GM23338 (cell line): ENCODE results near the gene TRIOBP. TPM values are rescaled to one million over a fixed set of nuclear protein-coding genes. Genes with fewer than 3 reads are reported as not detected.

Source experiments
- ATAC-seq: fragments of 200-7000 bp; cut with Tn5 transposase; 3 replicates; pipeline ENCODE4 v1.9.1; 2020
- DNase-seq: peaks from one replicate; pipeline ENCODE4 v3.0.0-alpha.2; 2015; ENCODE audit warnings: low spot score
- H2AFZ ChIP-seq: fragments of 200-600 bp; sonication (generic); 2 replicates; pipeline ENCODE4 v1.8.0; 2016; ENCODE audit warnings: antibody characterized with exemption, mild to moderate bottlenecking, moderate library complexity
- H3F3A ChIP-seq: fragments of 200-600 bp; sonication (generic); replicated peaks from 2 replicates; pipeline ENCODE4 v1.8.0; 2017; ENCODE audit warnings: antibody characterized with exemption, mixed run types, low read depth
- H3K27ac ChIP-seq: fragments of 200-600 bp; sonication (generic); 2 replicates; pipeline ENCODE4 v1.6.1; 2016; ENCODE audit warnings: low read depth
- H3K27me3 ChIP-seq: fragments of 200-600 bp; sonication (generic); 2 replicates; pipeline ENCODE4 v1.8.0; 2016; ENCODE audit warnings: mild to moderate bottlenecking, mixed run types, moderate library complexity; ENCODE audit not compliant: insufficient read depth
- H3K36me3 ChIP-seq: fragments of 200-600 bp; sonication (generic); 2 replicates; pipeline ENCODE4 v1.8.0; 2016; ENCODE audit warnings: mild to moderate bottlenecking; ENCODE audit not compliant: insufficient read depth
- H3K4me1 ChIP-seq: fragments of 200-600 bp; sonication (generic); 2 replicates; pipeline ENCODE4 v1.8.0; 2016; ENCODE audit warnings: mild to moderate bottlenecking, moderate library complexity; ENCODE audit not compliant: insufficient read depth
- H3K4me2 ChIP-seq: fragments of 200-600 bp; sonication (generic); 2 replicates; pipeline ENCODE4 v1.7.1; 2017; ENCODE audit warnings: mixed run types
- H3K4me3 ChIP-seq: fragments of 200-600 bp; sonication (generic); 2 replicates; pipeline ENCODE4 v1.6.1; 2016; ENCODE audit warnings: mixed run types
- H3K79me2 ChIP-seq: fragments of 200-600 bp; sonication (generic); replicated peaks from 2 replicates; pipeline ENCODE4 v1.8.0; 2017; ENCODE audit warnings: mild to moderate bottlenecking; ENCODE audit not compliant: insufficient read depth
- H3K9me2 ChIP-seq: fragments of 200-600 bp; sonication (generic); 2 replicates; pipeline ENCODE4 v1.8.0; 2017; ENCODE audit not compliant: insufficient read depth
- H4K20me1 ChIP-seq: fragments of 200-600 bp; sonication (generic); replicated peaks from 2 replicates; pipeline ENCODE4 v1.8.0; 2017; ENCODE audit warnings: mild to moderate bottlenecking; ENCODE audit not compliant: insufficient read depth
- H3K27ac Mint-ChIP-seq: 2 replicates; pipeline ENCODE4 v1.8.0; 2020; ENCODE audit warnings: inconsistent platforms, mild to moderate bottlenecking, moderate library complexity, mixed read lengths
- H3K27me3 Mint-ChIP-seq: 3 replicates; pipeline ENCODE4 v1.8.0; 2022; ENCODE audit warnings: low read depth, mild to moderate bottlenecking, moderate library complexity, mixed read lengths, inconsistent platforms; ENCODE audit not compliant: insufficient read depth, poor library complexity
- H3K36me3 Mint-ChIP-seq: 3 replicates; pipeline ENCODE4 v1.8.0; 2021; ENCODE audit warnings: low read depth, mild to moderate bottlenecking, inconsistent platforms, moderate library complexity, mixed read lengths
- H3K4me1 Mint-ChIP-seq: 3 replicates; pipeline ENCODE4 v1.8.0; 2020; ENCODE audit warnings: mild to moderate bottlenecking, inconsistent platforms, mixed read lengths
- H3K4me3 Mint-ChIP-seq: 3 replicates; pipeline ENCODE4 v1.8.0; 2021; ENCODE audit warnings: moderate library complexity, mild to moderate bottlenecking, inconsistent platforms, mixed read lengths
- H3K9me3 Mint-ChIP-seq: 3 replicates; pipeline ENCODE4 v1.8.0; 2020; ENCODE audit warnings: moderate library complexity, mild to moderate bottlenecking, inconsistent platforms, mixed read lengths
- CREB1 ChIP-seq: fragments of 250-450 bp; sonication (Bioruptor Pico); IDR thresholded peaks from 2 replicates; pipeline ENCODE4 v1.5.0; 2020; ENCODE audit warnings: low read depth, mild to moderate bottlenecking, moderate library complexity
- CTCF ChIP-seq, 2 experiments: fragments of 200-600 bp in 1 of 2; sonication (generic) in 1 of 2; conservative IDR thresholded peaks; 2 replicates each; pipeline versions ENCODE4 v1.5.1 to v1.6.1; 2016 to 2017; ENCODE audit warnings: antibody characterized with exemption in 2 of 2, low read depth in 2 of 2, mild to moderate bottlenecking in 2 of 2, moderate library complexity in 1 of 2
- ETS1 ChIP-seq: IDR thresholded peaks from 2 replicates; pipeline ENCODE4 v1.6.1; 2016; ENCODE audit warnings: antibody characterized with exemption
- EZH2 ChIP-seq: fragments of 200-600 bp; sonication (generic); IDR thresholded peaks from one replicate; pipeline ENCODE4 v1.8.0; 2017; ENCODE audit warnings: antibody characterized with exemption, mild to moderate bottlenecking, low read depth; ENCODE audit not compliant: unreplicated experiment
- EZH2phosphoT487 ChIP-seq: fragments of 200-600 bp; sonication (generic); IDR thresholded peaks from one replicate; pipeline ENCODE4 v1.8.1; 2018; ENCODE audit warnings: antibody characterized with exemption; ENCODE audit not compliant: unreplicated experiment
- JUNB ChIP-seq: IDR thresholded peaks from one replicate; pipeline ENCODE4 v1.6.1; 2016; ENCODE audit warnings: antibody characterized with exemption; ENCODE audit not compliant: unreplicated experiment
- NANOG ChIP-seq: IDR thresholded peaks from 2 replicates; pipeline ENCODE4 v1.6.1; 2016; ENCODE audit warnings: antibody characterized with exemption, borderline replicate concordance
- POLR2AphosphoS5 ChIP-seq: IDR thresholded peaks from 2 replicates; pipeline ENCODE4 v1.6.1; 2016; ENCODE audit warnings: antibody characterized with exemption, low read depth
- REST ChIP-seq: IDR thresholded peaks from one replicate; pipeline ENCODE4 v1.6.1; 2018; ENCODE audit warnings: antibody characterized with exemption; ENCODE audit not compliant: unreplicated experiment
- STAT1 ChIP-seq: IDR thresholded peaks from one replicate; pipeline ENCODE4 v1.6.1; 2016; ENCODE audit warnings: antibody characterized with exemption; ENCODE audit not compliant: unreplicated experiment
- ZNF114 ChIP-seq: fragments of 250-450 bp; sonication (Bioruptor Pico); IDR thresholded peaks from 2 replicates; pipeline ENCODE4 v1.5.0; 2020; ENCODE audit warnings: mild to moderate bottlenecking, moderate library complexity
- ZNF331 ChIP-seq: fragments of 250-450 bp; sonication (Bioruptor Pico); IDR thresholded peaks from 2 replicates; pipeline ENCODE4 v1.5.0; 2020; ENCODE audit warnings: low read depth, mild to moderate bottlenecking, moderate library complexity
- polyA plus RNA-seq: library from polyadenylated mRNA; unstranded; fragments of >200 nt; fragmentation: Nextera tagmentation; extraction: Ambion mirVana; gene quantifications from 2 replicates; pipeline ENCODE4 v1.2.1, GENCODE V29; 2016
- total RNA-seq: library from RNA; depleted of rRNA; stranded (reverse); fragments of >200 nt; shearing (Covaris generic); gene quantifications from 2 replicates; pipeline ENCODE4 v1.2.3, GENCODE V29; 2014
- TF ChIP-seq, protein P1 (sequence below): fragments of 250-450 bp; sonication (Bioruptor Pico); IDR thresholded peaks from 2 replicates; pipeline ENCODE4 v1.5.0; 2020; ENCODE audit warnings: mild to moderate bottlenecking, moderate library complexity

TRIOBP gene
- total and polyA plus RNA-seq, 2 experiments from 2014 or later = 21.4 to 48.4 TPM

DNA sequence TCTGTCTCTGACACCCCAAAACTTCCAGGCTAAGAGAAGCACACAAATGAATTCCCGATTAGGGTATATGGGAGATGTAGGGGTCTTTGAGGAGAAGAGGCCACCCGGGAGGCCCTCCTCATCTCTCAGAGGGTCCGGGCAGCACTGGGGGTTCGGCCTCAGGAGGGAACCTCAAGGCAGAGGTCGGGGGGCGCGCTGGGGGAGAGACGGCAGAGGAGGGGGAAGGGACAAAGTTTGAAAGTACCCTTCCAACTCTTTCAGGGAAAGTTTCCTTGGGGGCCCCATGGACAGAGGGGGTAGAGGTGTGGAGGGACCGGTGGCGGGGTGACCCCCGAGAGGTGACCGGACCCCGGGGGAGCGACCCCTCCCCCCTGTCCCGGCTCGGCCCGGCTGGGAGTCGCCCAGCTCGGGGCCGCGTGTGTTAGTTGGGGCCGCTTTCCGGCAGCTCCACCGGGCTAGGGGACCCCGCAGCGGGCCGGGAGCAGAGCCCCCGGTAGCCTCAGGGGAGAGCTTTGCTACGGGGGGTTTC lies 107.6 kb downstream of the TRIOBP start:
- Histone ChIP-seq H4K20me1 (no peaks in the 10 kb centered on the region; the same call in 1 of the 2 replicates), H3K4me2 (peak overlapping the region; percentile 100), H3K4me3 (peak overlapping the region; percentile 86), H3K27me3 (peaks cover 75% of the 10 kb centered on the region), H3F3A (peaks cover 20% of the 10 kb centered on the region), H3K4me1 (peaks cover 25% of the 10 kb centered on the region), H3K79me2 (0 out of 2 replicates have a peak, but pooled peaks cover 6% of the 10 kb centered on the region), H3K36me3 (no peaks in the 10 kb centered on the region), H2AFZ (peak overlapping the region; percentile 92), H3K9me2 (no peaks in the 10 kb centered on the region), H3K27ac (no peak overlapping the region)
- Mint-ChIP-seq H3K9me3 (no peaks in the 10 kb centered on the region; the same call in 2 of the 3 replicates), H3K4me3 (peak overlapping the region; percentile 86), H3K27me3 (peaks cover 61% of the 10 kb centered on the region), H3K36me3 (no peaks in the 10 kb centered on the region), H3K27ac (no peak overlapping the region), H3K4me1 (peaks cover 28% of the 10 kb centered on the region)
- DNase-seq (peak; percentile 27), ATAC-seq (no peak)
- TF ChIP-seq STAT1 = no peak
- no peak for TF ChIP-seq JUNB
- TF ChIP-seq EZH2 = no peak
- no peak for TF ChIP-seq ZNF114 (CRISPR knock-in tag)
- TF ChIP-seq, protein P1, sequence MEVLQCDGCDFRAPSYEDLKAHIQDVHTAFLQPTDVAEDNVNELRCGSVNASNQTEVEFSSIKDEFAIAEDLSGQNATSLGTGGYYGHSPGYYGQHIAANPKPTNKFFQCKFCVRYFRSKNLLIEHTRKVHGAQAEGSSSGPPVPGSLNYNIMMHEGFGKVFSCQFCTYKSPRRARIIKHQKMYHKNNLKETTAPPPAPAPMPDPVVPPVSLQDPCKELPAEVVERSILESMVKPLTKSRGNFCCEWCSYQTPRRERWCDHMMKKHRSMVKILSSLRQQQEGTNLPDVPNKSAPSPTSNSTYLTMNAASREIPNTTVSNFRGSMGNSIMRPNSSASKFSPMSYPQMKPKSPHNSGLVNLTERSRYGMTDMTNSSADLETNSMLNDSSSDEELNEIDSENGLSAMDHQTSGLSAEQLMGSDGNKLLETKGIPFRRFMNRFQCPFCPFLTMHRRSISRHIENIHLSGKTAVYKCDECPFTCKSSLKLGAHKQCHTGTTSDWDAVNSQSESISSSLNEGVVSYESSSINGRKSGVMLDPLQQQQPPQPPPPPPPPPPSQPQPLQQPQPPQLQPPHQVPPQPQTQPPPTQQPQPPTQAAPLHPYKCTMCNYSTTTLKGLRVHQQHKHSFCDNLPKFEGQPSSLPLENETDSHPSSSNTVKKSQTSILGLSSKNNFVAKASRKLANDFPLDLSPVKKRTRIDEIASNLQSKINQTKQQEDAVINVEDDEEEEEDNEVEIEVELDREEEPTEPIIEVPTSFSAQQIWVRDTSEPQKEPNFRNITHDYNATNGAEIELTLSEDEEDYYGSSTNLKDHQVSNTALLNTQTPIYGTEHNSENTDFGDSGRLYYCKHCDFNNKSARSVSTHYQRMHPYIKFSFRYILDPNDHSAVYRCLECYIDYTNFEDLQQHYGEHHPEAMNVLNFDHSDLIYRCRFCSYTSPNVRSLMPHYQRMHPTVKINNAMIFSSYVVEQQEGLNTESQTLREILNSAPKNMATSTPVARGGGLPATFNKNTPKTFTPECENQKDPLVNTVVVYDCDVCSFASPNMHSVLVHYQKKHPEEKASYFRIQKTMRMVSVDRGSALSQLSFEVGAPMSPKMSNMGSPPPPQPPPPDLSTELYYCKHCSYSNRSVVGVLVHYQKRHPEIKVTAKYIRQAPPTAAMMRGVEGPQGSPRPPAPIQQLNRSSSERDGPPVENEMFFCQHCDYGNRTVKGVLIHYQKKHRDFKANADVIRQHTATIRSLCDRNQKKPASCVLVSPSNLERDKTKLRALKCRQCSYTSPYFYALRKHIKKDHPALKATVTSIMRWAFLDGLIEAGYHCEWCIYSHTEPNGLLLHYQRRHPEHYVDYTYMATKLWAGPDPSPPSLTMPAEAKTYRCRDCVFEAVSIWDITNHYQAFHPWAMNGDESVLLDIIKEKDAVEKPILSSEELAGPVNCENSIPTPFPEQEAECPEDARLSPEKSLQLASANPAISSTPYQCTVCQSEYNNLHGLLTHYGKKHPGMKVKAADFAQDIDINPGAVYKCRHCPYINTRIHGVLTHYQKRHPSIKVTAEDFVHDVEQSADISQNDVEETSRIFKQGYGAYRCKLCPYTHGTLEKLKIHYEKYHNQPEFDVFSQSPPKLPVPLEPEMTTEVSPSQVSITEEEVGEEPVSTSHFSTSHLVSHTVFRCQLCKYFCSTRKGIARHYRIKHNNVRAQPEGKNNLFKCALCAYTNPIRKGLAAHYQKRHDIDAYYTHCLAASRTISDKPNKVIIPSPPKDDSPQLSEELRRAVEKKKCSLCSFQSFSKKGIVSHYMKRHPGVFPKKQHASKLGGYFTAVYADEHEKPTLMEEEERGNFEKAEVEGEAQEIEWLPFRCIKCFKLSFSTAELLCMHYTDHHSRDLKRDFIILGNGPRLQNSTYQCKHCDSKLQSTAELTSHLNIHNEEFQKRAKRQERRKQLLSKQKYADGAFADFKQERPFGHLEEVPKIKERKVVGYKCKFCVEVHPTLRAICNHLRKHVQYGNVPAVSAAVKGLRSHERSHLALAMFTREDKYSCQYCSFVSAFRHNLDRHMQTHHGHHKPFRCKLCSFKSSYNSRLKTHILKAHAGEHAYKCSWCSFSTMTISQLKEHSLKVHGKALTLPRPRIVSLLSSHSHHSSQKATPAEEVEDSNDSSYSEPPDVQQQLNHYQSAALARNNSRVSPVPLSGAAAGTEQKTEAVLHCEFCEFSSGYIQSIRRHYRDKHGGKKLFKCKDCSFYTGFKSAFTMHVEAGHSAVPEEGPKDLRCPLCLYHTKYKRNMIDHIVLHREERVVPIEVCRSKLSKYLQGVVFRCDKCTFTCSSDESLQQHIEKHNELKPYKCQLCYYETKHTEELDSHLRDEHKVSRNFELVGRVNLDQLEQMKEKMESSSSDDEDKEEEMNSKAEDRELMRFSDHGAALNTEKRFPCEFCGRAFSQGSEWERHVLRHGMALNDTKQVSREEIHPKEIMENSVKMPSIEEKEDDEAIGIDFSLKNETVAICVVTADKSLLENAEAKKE (CRISPR knock-in tag) = no peak
- TF ChIP-seq CTCF (conservative IDR thresholded peaks at IDR 0.05; ENCODE audit: low read depth in 2 of 2) = no peak
- no peak for TF ChIP-seq ETS1
- TF ChIP-seq REST = no peak
- no peak for TF ChIP-seq ZNF331 (CRISPR knock-in tag)
- no peak for TF ChIP-seq NANOG
- no peak for TF ChIP-seq EZH2phosphoT487
- no peak for TF ChIP-seq CREB1 (CRISPR knock-in tag)
- no peak for TF ChIP-seq POLR2AphosphoS5
